Left ventricle myocardium inferior (tissue), 1 donor: Measurements from ENCODE around the gene TBC1D22A. TPM values are rescaled to one million over a fixed set of nuclear protein-coding genes. Genes with fewer than 3 reads are reported as not detected.

Experiments
- DNase-seq: peaks from one replicate; pipeline ENCODE4 v3.0.0-alpha.2; 2020
- H3K27ac ChIP-seq: fragments of 200-600 bp; replicated peaks from 2 replicates; pipeline ENCODE4 v1.8.0; 2021
- H3K27me3 ChIP-seq: fragments of 200-600 bp; 2 replicates; pipeline ENCODE4 v1.8.0; 2021; ENCODE audit warnings: low read depth
- H3K36me3 ChIP-seq: fragments of 200-600 bp; 2 replicates; pipeline ENCODE4 v1.8.0; 2021
- H3K4me1 ChIP-seq: fragments of 200-600 bp; 2 replicates; pipeline ENCODE4 v1.8.0; 2021
- H3K4me3 ChIP-seq: fragments of 200-600 bp; 2 replicates; pipeline ENCODE4 v1.8.0; 2021; ENCODE audit warnings: mild to moderate bottlenecking, moderate library complexity
- H3K9me3 ChIP-seq: fragments of 200-600 bp; replicated peaks from 2 replicates; pipeline ENCODE4 v1.8.0; 2021
- intact Hi-C: fragments of 100-400 bp; cut with micrococcal nuclease; formaldehyde crosslinking; loops from one replicate; pipeline ENCODE4 v1.11.0; 2022
- total RNA-seq: library from RNA; stranded (reverse); fragmentation: NEBNext Ultra II Directional; extraction: Animal tissue kit (Norgen Biotek cat#: 25700); gene quantifications from one replicate; pipeline ENCODE4 v1.2.1, GENCODE V29; 2021
- TF ChIP-seq, protein P1 (sequence below): fragments of 200-600 bp; IDR thresholded peaks from 2 replicates; pipeline ENCODE4 v1.8.0; 2021; ENCODE audit warnings: antibody characterized with exemption, mild to moderate bottlenecking, borderline replicate concordance
- donor health status: DM: no; HTN: yes; CAD: no; lungs with severe emphysema.

Gene TBC1D22A
- total RNA-seq, 1 donor from 2014 or later, result 16.2 TPM

DNA sequence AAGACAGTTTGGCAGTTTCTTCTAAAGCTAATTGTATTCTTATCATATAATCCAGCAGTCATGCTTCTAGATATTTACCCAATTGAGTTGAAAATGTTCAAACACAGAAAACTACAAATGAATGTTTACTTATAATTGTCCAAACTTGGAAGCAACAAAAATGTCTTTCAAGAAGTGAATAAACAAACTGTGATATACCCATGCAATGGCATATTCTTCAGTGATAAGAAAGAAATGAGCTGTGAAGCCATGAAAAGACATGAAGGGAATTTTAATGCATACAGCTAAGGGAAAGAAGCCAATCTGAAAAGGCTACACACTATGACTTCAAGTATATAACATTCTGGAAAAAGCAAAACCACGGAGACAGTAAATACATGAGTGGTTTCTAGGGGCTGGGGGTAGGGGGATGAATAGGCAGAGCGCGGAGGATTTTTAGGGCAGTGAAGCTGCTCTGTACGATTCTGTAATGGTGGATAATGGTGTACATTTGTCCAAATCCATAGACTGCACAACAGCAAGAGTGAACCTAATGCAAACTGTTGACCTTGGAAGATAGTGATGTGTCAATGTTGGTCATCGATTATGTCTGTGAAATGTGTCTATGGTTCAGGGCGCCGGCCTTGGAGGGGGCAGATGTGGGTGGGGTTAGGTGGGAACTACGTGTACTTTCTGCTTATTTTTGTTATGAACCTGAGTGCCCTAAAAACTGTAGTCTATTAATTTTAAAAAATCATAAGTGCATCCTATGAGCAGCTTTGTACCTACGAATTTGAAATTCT lies 424.9 kb downstream of the TBC1D22A start:
- H3K4me3 ChIP-seq, result no peak overlapping the region
- no peaks in the 10 kb centered on the region for H3K36me3 ChIP-seq
- H3K4me1 ChIP-seq, result no peaks in the 10 kb centered on the region
- intact Hi-C loops, result no loop called here
- no peak overlapping the region for H3K27ac ChIP-seq
- DNase-seq, result no peak
- TF ChIP-seq, protein P1, sequence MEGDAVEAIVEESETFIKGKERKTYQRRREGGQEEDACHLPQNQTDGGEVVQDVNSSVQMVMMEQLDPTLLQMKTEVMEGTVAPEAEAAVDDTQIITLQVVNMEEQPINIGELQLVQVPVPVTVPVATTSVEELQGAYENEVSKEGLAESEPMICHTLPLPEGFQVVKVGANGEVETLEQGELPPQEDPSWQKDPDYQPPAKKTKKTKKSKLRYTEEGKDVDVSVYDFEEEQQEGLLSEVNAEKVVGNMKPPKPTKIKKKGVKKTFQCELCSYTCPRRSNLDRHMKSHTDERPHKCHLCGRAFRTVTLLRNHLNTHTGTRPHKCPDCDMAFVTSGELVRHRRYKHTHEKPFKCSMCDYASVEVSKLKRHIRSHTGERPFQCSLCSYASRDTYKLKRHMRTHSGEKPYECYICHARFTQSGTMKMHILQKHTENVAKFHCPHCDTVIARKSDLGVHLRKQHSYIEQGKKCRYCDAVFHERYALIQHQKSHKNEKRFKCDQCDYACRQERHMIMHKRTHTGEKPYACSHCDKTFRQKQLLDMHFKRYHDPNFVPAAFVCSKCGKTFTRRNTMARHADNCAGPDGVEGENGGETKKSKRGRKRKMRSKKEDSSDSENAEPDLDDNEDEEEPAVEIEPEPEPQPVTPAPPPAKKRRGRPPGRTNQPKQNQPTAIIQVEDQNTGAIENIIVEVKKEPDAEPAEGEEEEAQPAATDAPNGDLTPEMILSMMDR, result no peak
- H3K9me3 ChIP-seq, result peaks cover 29% of the 10 kb centered on the region
- no peaks in the 10 kb centered on the region for H3K27me3 ChIP-seq

DNA sequence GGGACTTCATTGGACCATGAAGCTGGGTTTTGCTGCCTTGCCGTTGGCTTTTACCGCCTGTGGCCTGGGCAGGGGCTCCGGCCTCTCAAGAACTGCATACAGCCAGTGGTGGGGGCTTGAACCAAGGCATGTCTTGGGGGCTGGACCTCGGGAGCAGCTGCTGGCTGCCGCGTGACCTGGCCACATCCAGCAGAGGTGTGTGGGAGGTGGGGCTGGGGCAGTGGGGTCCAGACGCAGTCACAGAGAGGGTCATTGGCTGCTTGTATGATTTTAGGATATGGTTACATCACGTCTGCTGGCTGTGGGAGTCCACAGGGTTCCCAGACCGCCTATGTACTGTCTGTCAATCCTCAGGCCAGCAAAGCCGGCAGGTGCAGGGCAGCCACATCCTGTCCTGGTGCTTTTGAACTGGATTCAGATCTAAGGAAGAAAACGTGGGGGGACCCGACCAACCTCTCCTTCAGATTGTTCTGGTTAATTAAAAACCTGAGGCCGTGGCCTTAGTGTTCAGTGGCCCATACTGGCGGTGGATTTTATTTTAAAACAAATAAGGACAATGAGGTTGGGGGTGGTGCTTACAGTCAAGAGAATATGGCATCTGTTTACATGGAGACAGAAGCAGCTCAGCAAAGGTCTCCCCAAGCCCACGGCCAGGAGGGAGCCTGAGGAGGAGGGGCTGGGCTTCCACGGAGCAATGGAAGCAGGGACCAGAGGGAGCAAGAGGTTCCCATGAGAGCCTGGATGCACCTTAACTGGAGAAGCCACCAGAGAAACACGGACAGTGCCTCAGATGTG lies 426.0 kb downstream of the TBC1D22A start:
- H3K27me3 ChIP-seq, result no peaks in the 10 kb centered on the region
- TF ChIP-seq, protein P1, result no peak
- H3K4me3 ChIP-seq, result no peak overlapping the region
- no peaks in the 10 kb centered on the region for H3K4me1 ChIP-seq
- intact Hi-C loops, result no loop called here
- no peak overlapping the region for H3K27ac ChIP-seq
- peaks cover 29% of the 10 kb centered on the region for H3K9me3 ChIP-seq
- no peaks in the 10 kb centered on the region for H3K36me3 ChIP-seq
- no peak for DNase-seq

DNA sequence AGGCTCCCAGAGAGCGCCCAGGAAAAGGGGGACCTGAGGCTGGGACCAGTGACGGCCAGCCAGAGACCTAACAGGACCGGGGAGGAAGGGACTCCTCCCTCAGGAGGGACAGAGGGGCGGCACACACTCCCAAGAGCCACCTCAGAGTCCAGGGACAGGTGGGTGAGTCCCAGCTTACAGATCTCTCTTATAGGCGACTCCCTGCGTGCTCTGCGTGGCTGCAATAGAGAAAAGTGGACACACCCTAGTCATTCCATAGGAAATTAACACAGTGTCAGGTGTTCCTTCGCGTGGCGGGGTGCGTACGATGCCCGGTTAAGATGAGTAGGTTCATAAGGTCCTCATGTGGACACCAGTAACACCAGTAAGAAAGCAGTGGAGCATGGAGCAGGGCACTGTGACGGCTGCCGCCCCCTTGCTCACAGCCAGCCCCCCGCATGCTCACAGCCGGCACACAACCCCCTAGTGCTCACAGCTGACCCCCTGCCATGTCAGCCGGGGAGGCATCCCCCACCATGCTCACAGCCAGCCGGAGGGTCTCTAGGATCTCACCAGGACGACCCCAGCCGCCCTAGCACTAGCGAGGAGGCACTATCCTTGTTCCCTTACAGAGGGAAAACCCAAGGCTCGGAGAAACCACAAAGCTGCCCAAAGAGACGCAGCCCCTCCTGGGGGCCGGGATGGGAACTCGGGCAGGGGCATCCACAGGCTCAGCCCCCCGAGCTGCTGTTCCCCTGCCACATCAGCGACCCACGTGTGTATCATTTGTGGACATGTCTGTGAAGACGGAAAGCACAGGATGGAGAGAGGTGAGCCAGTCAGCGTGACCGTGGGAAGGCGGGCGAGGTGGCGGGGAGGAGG lies 426.8 kb downstream of the TBC1D22A start:
- intact Hi-C loops, result no loop called here
- Histone ChIP-seq H3K4me3 (no peak overlapping the region), H3K4me1 (no peaks in the 10 kb centered on the region), H3K27ac (no peak overlapping the region), H3K27me3 (no peaks in the 10 kb centered on the region), H3K9me3 (peaks cover 26% of the 10 kb centered on the region), H3K36me3 (no peaks in the 10 kb centered on the region)
- TF ChIP-seq, protein P1, result no peak
- DNase-seq, result no peak

DNA sequence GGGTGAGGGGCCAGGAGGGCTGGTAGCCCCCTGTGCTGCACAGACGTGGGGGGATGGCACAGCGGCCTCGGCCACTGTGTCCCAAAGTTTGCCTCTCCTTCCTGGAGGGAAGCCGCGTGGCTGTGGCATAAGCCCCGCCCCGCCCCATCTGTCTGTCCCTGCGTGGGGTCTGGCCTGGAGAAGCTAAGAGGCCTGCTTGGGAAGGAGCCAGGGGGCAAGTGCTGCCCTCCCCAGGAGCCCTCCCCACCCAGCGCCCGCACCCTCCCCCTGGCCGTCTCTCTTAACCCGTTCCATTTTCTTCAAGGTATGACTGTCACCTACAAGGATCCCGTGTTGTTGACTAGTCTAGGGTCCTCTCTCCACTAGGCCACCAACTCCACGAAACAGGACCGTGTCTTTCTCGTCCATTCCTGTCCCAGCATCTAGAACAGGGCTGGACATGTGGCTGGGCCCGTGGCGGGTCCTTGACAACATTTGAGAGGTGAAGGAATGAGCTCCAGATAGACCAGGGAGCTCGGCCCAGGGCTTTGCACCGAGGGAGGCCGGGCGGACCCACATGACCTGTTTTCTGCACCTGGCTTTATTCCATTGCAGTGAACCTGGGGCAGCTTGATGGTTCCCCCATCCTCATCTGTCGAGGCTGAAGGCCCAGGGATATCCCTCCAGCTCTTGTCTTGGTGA lies 428.0 kb downstream of the TBC1D22A start:
- H3K9me3 ChIP-seq, result peaks cover 15% of the 10 kb centered on the region
- H3K36me3 ChIP-seq, result no peaks in the 10 kb centered on the region
- no peak overlapping the region for H3K27ac ChIP-seq
- H3K4me1 ChIP-seq, result no peaks in the 10 kb centered on the region
- H3K27me3 ChIP-seq, result no peaks in the 10 kb centered on the region
- DNase-seq, result no peak
- TF ChIP-seq, protein P1, result no peak
- intact Hi-C loops, result no loop called here
- no peak overlapping the region for H3K4me3 ChIP-seq
